HG02588 (cell line): ENCODE results near the gene HSPA12B.

ENCODE experiments used
- ATAC-seq: cut with Tn5 transposase; IDR thresholded peaks from one replicate; pipeline ENCODE4 v1.9.1; 2021; ENCODE audit warnings: mild to moderate bottlenecking, moderate library complexity; ENCODE audit not compliant: unreplicated experiment

The HSPA12B gene

GRCh38 chr20:3744806-3745685, 12.6 kb downstream of the HSPA12B start:
- no peak for ATAC-seq

- ATAC-seq, result no peak
These were observed 13.2 kb downstream of the HSPA12B start for GRCh38 chr20:3745686-3746173.

GRCh38 chr20:3747471-3747870, 15.0 kb downstream of the HSPA12B start:
- no peak for ATAC-seq

GRCh38 chr20:3748073-3748472, 15.6 kb downstream of the HSPA12B start:
- no peak for ATAC-seq

GRCh38 chr20:3749087-3749688, 16.7 kb downstream of the HSPA12B start:
- no peak for ATAC-seq

- no peak for ATAC-seq
These were observed 17.4 kb downstream of the HSPA12B start for GRCh38 chr20:3749689-3750531.

GRCh38 chr20:3751305-3751674, 18.8 kb downstream of the HSPA12B start:
- no peak for ATAC-seq

GRCh38 chr20:3751675-3752385, 19.3 kb downstream of the HSPA12B start:
- no peak for ATAC-seq

GRCh38 chr20:3752386-3752759, 19.9 kb downstream of the HSPA12B start:
- ATAC-seq, result no peak

- ATAC-seq, result no peak
These were observed 20.6 kb downstream of the HSPA12B start for GRCh38 chr20:3753098-3753497.

- ATAC-seq, result no peak
These were observed 21.2 kb downstream of the HSPA12B start for GRCh38 chr20:3753501-3754275.

- ATAC-seq, result no peak
These were observed 21.8 kb downstream of the HSPA12B start for GRCh38 chr20:3754276-3754630.

- ATAC-seq, result no peak
These were observed 22.8 kb downstream of the HSPA12B start for GRCh38 chr20:3755269-3755668.

- no peak for ATAC-seq
These were observed 23.5 kb downstream of the HSPA12B start for GRCh38 chr20:3755814-3756480.

GRCh38 chr20:3757268-3757667, 24.8 kb downstream of the HSPA12B start:
- ATAC-seq, result no peak

- ATAC-seq, result no peak
These were observed 26.1 kb downstream of the HSPA12B start for GRCh38 chr20:3758566-3758965.

- no peak for ATAC-seq
These were observed 26.9 kb downstream of the HSPA12B start for GRCh38 chr20:3759316-3759823.

- no peak for ATAC-seq
These were observed 27.4 kb downstream of the HSPA12B start for GRCh38 chr20:3759884-3760283.

- no peak for ATAC-seq
These were observed 28.3 kb downstream of the HSPA12B start for GRCh38 chr20:3760655-3761348.
